ENCODE results near the gene CAMSAP3.

The CAMSAP3 gene, protein sequence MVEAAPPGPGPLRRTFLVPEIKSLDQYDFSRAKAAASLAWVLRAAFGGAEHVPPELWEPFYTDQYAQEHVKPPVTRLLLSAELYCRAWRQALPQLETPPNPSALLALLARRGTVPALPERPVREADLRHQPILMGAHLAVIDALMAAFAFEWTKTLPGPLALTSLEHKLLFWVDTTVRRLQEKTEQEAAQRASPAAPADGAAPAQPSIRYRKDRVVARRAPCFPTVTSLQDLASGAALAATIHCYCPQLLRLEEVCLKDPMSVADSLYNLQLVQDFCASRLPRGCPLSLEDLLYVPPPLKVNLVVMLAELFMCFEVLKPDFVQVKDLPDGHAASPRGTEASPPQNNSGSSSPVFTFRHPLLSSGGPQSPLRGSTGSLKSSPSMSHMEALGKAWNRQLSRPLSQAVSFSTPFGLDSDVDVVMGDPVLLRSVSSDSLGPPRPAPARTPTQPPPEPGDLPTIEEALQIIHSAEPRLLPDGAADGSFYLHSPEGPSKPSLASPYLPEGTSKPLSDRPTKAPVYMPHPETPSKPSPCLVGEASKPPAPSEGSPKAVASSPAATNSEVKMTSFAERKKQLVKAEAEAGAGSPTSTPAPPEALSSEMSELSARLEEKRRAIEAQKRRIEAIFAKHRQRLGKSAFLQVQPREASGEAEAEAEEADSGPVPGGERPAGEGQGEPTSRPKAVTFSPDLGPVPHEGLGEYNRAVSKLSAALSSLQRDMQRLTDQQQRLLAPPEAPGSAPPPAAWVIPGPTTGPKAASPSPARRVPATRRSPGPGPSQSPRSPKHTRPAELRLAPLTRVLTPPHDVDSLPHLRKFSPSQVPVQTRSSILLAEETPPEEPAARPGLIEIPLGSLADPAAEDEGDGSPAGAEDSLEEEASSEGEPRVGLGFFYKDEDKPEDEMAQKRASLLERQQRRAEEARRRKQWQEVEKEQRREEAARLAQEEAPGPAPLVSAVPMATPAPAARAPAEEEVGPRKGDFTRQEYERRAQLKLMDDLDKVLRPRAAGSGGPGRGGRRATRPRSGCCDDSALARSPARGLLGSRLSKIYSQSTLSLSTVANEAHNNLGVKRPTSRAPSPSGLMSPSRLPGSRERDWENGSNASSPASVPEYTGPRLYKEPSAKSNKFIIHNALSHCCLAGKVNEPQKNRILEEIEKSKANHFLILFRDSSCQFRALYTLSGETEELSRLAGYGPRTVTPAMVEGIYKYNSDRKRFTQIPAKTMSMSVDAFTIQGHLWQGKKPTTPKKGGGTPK

DNA sequence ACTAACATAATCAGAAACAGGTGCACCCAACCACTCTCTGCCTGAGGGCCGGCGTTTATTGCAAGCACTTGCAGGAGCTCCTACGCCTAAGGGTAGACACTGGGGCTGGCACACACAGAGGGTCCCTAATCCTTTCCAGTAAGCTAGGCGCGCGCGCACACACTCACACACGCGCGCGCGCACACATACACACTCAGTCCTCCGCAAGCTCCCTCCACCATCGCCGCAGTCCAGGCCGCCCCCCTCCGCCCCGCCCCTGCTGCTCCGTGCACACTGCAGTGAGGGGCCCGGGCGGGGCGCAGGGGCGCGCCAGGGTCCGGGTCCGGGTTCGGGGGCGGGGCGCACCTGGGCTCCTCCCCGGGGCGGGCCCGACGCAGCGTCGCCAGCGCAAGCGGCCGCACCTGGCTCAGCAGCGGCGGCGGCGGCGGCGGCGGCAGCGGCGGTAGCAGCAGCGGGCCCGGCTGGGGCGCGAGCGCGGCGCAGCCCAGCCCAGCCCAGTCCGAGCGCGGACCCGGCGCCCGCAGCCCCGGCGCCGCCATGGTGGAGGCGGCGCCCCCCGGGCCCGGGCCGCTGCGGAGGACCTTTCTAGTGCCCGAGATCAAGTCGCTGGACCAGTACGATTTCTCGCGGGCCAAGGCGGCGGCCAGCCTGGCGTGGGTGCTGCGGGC lies at the start of gene CAMSAP3:
Gene CAMSAP3 (plus strand): TSS at position 398 of the 668 bp plus-strand sequence. CDS start 140 bp downstream, at position 538.
- ChIA-PET CTCF (interaction anchor here (0.6 to 1.7 kb wide), 2 partner anchors 27 to 241 kb away, joined by 3 to 10 read pairs; no protein-coding TSS in a partner anchor), POLR2A (ENCODE audit: low non-redundant PET) (no interaction called here)
- H3K27ac ChIP-seq: no peak within 1 kb of the TSS
- TF ChIP-seq, protein P1, sequence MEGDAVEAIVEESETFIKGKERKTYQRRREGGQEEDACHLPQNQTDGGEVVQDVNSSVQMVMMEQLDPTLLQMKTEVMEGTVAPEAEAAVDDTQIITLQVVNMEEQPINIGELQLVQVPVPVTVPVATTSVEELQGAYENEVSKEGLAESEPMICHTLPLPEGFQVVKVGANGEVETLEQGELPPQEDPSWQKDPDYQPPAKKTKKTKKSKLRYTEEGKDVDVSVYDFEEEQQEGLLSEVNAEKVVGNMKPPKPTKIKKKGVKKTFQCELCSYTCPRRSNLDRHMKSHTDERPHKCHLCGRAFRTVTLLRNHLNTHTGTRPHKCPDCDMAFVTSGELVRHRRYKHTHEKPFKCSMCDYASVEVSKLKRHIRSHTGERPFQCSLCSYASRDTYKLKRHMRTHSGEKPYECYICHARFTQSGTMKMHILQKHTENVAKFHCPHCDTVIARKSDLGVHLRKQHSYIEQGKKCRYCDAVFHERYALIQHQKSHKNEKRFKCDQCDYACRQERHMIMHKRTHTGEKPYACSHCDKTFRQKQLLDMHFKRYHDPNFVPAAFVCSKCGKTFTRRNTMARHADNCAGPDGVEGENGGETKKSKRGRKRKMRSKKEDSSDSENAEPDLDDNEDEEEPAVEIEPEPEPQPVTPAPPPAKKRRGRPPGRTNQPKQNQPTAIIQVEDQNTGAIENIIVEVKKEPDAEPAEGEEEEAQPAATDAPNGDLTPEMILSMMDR (conservative IDR thresholded peaks at IDR 0.05; ENCODE audit: low read depth): no peak
- no peak for DNase-seq (ENCODE audit: low spot score)

DNA sequence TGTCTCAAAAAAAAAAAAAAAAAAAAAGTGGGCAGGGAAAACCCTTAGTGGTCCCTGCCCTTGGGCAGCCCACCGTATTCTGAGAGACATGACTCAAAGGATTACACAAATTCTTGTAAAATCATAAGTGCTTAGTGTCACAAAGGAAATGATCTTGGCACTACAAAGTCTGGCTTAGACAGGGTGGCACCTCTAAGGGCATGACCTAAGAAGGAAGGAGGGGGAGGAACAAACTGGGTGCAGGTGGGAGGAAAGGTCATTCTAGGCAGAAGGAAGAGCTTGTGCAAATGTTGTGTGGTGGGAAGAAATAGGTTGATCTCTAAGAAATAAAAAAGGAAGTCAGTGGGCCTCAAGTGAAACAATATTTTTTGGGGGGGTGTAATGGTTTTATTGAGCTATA lies 49.8 kb upstream of the CAMSAP3 start:
- ChIA-PET POLR2A (ENCODE audit: low non-redundant PET) (no interaction called here), CTCF (no interaction called here)
- no peak for DNase-seq (ENCODE audit: low spot score)
- no peak overlapping the region for H3K27ac ChIP-seq
- TF ChIP-seq, protein P1 (conservative IDR thresholded peaks at IDR 0.05; ENCODE audit: low read depth): no peak

DNA sequence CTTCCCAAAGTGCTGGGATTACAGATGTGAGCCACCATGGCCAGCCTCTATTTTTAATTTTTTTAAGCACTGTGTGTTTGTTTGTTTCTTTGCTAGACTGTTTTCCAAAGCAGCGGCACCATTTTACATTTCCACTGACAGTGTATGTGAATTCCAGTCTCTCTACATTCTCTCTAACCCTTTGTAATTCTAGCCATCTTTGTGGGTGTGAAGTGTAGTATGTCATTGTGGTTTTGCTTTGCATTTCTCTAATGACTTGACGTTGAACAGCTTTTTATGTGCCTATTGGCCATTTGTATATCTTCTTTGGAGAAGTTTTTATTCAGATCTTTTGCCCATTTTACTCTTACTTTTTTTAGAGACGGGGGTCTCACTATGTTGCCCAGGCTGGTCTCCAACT lies 48.5 kb upstream of the CAMSAP3 start:
- DNase-seq (ENCODE audit: low spot score): no peak
- H3K27ac ChIP-seq: no peak overlapping the region
- CTCF ChIA-PET: interaction anchor here (0.9 kb wide), 1 partner anchor 12 kb away, joined by 3 read pairs; no protein-coding TSS in a partner anchor
- TF ChIP-seq, protein P1 (conservative IDR thresholded peaks at IDR 0.05; ENCODE audit: low read depth): no peak
- POLR2A ChIA-PET (ENCODE audit: low non-redundant PET): no interaction called here

DNA sequence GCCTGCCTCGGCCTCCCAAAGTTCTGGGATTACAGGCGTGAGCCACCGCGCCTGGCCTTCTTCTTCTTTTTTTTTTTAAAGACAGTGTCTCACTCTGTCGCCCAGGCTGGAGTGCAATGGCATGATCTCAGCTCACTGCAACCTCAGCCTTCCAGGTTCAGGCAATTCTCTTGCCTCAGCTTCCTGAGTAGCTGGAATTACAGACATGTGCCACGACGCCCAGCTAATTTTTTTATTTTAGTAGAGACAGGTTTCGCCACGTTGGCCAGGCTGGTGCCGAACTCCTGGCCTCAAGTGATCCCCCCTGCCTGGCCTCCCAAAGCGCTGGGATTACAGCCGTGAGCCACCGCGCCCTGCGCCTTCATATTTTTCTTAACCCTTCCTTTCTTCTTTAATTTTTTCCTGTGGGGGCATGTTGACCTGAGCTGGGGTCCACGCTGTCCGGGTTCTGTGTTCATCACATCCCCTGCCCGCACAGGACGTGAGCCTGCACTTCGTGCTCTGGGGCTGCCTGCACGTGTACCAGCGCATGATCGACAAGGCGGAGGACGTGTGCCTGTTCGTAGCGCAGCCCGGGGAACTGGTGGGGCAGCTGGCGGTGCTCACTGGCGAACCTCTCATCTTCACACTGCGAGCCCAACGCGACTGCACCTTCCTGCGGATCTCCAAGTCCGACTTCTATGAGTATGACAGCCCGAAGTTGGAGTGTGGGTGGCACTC lies 46.1 kb upstream of the CAMSAP3 start:
- TF ChIP-seq, protein P1 (conservative IDR thresholded peaks at IDR 0.05; ENCODE audit: low read depth): no peak
- ChIA-PET POLR2A (ENCODE audit: low non-redundant PET) (no interaction called here), CTCF (interaction anchor here (0.5 kb wide), 1 partner anchor 310 kb away, joined by 3 read pairs; no protein-coding TSS in a partner anchor)
- no peak for DNase-seq (ENCODE audit: low spot score)
- no peak overlapping the region for H3K27ac ChIP-seq

DNA sequence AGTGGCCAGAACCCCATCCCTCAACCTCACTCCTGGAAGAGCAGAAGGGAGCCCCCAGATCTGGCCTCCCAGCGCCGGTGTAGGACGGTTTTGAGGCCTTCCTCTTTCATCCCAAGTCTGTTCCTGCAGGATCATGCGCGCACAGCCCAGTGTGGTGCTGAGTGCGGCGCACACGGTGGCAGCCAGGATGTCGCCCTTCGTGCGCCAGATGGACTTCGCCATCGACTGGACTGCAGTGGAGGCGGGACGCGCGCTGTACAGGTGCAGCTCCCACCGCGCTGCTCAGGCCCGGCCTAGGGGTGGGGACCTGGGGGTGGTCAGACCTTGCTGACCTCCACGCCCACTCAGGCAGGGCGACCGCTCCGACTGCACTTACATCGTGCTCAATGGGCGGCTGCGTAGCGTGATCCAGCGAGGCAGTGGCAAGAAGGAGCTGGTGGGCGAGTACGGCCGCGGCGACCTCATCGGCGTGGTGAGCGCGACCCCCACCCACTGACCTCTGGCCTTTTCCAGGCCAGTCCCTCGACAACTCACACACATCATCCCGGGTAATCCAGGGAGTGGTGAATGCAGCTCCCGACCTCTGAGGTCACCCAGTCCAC lies 45.4 kb upstream of the CAMSAP3 start:
- TF ChIP-seq, protein P1 (conservative IDR thresholded peaks at IDR 0.05; ENCODE audit: low read depth): no peak
- no peak for DNase-seq (ENCODE audit: low spot score)
- no peak overlapping the region for H3K27ac ChIP-seq
- ChIA-PET CTCF (no interaction called here), POLR2A (ENCODE audit: low non-redundant PET) (no interaction called here)
